GM19438 (cell line): Measurements from ENCODE around the gene CFAP20DC.
"Not testable (repeated sequence)": the region's sequence is repeated elsewhere in the genome, so short reads cannot be mapped to it uniquely, and the experiment has no call there.

ENCODE experiments used
- ATAC-seq: cut with Tn5 transposase; IDR thresholded peaks from one replicate; pipeline ENCODE4 v1.9.1; 2021; ENCODE audit warnings: low read depth; ENCODE audit not compliant: unreplicated experiment

Gene CFAP20DC

GRCh38 chr3:58967866-58968265 lies 82.0 kb downstream of the CFAP20DC start:
- ATAC-seq = not testable (repeated sequence)

DNA sequence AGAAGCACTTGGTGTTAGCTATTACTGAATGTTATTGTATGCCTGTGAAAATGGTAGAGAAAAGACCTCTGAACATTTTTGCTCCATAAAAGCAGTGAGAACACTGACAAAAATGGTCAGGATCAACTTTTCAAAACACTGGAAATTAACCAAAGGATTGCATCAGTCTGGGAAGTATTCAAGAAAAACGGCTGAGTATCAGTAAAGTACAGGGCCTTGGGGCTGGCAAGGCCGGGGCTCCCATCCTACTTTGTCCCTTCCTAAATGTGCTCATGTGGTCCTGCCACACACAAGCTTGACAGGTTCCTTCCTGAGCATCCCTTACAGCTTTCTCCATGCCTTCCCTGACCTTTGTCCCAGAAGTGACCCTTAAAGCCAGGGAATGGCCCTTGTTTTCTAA lies 84.0 kb downstream of the CFAP20DC start:
- ATAC-seq = no peak

DNA sequence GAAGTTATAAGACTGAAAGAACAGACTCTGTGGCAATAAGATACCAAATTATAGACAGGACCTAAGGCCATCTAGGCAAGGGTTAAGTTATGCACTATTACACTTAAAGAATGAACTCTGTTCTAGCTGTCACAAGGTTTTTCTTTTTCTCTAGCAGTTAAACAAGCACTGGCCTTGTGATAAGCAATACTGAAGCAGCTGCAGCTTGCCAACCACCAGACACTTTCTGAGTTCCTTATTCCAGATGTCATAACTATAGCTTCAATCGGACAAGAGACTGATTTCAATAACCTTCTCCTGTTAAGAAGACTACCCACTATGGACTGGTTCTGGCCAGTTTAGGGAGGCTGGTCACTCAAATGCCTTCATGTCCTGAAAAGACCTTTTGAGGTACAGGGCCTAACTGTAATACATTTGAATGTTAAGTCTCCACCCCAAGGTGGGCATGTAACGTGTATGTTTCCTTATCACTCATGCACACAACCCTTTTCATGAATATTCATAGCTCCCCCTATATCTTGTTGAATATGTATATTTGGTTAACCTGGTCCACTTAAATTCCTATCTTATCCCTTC lies 85.8 kb downstream of the CFAP20DC start:
- ATAC-seq = no peak

GRCh38 chr3:58962816-58963215 lies 87.0 kb downstream of the CFAP20DC start:
- ATAC-seq = no peak

GRCh38 chr3:58962040-58962651 lies 87.7 kb downstream of the CFAP20DC start:
- ATAC-seq = no peak

- no peak for ATAC-seq
These were observed 94.5 kb downstream of the CFAP20DC start for GRCh38 chr3:58955308-58955707.

GRCh38 chr3:58953288-58953687 lies 96.5 kb downstream of the CFAP20DC start:
- no peak for ATAC-seq

DNA sequence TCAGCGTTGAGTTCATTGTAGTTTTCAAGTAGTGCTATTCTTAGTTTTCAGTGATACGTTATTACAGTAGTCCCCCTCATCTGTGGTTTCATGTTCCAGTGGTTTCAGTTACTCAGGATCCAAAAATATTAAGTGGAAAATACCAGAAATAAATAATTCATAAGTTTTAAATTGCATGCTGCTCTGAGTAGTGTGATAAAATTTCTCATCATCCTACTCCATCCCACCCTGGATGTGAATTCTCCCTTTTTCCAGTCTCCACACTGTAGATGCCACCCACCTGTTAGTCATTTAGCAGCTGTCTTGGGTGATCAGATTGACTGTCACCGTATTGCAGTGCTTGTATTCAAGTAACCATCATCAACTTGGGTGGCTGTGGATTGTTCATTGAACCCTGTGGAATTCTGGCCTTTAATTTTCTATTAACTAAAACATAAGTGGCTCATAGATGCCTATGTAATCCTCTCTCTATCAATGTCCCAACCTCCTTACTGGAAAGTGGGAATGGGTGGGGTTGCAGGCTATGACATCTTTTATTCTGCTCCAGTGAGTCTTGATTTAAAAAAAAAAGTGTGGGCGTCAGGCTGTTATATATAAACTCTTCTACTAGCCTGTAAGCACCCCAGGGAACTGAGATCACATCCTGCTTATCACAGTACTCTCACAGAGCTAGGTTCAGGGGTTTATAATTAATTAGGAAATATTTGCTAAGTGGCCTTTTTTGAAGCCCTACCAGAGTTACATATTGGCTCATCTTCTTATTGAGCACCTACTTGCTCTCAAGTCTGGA lies 97.5 kb downstream of the CFAP20DC start:
- ATAC-seq = peak; percentile 76

DNA sequence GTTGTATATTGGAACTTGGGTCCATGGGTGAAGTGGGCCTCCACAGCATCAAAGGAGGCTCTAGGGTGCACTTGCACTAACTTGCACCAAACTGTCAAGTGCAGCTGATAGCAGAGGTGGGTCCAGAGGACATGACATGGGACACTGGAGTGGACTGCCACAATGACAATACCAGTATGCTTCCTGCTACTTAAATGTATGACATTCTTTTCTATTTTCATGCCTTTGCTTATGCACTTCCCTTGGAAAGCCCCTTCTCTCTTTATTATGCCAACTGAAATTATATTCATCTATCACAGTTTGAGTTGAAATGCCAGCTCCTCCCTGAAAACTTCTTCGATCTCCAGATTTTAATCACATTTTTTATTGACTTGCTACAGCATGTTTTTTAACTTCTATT lies 101.8 kb downstream of the CFAP20DC start:
- no peak for ATAC-seq

- ATAC-seq = no peak
These were observed 103.0 kb downstream of the CFAP20DC start for GRCh38 chr3:58946875-58947274.

GRCh38 chr3:58938057-58938456 lies 111.8 kb downstream of the CFAP20DC start:
- no peak for ATAC-seq

GRCh38 chr3:58924578-58924977 lies 125.2 kb downstream of the CFAP20DC start:
- no peak for ATAC-seq

DNA sequence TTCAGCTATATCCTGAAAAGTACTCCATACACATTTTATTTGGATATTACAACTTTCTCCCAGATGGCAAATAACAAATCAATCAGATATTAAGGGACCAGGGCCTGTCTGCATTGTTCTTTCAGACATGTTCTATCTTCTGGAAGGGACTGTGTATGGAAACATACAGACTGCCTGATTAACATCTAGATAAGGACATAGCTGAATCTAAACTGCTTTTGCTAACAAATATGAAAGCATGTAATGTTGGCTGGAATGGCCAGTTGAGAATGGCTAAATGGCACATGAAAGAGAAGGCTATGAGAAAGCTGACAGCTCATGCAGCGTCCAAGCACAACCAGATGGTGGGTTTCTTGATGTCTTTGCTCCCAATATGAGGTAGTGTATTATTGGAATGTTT lies 149.4 kb downstream of the CFAP20DC start:
- ATAC-seq = no peak

DNA sequence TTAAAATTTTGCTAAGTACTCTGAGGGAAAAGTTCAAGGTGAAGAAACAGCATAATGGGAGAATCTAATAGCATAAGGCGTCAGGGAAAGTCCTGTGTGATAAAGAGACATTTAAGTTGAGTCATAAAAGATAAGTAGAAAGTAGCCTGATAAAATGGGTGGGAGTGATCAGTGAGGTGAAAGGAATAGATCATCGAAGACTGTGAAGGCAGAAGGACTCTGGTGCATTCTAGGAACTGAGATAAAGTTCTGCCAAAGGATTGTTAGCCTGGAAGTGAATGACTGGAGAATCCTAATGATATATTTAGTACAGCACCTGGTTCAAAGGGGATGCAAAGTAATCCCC lies 149.9 kb downstream of the CFAP20DC start:
- ATAC-seq = no peak

DNA sequence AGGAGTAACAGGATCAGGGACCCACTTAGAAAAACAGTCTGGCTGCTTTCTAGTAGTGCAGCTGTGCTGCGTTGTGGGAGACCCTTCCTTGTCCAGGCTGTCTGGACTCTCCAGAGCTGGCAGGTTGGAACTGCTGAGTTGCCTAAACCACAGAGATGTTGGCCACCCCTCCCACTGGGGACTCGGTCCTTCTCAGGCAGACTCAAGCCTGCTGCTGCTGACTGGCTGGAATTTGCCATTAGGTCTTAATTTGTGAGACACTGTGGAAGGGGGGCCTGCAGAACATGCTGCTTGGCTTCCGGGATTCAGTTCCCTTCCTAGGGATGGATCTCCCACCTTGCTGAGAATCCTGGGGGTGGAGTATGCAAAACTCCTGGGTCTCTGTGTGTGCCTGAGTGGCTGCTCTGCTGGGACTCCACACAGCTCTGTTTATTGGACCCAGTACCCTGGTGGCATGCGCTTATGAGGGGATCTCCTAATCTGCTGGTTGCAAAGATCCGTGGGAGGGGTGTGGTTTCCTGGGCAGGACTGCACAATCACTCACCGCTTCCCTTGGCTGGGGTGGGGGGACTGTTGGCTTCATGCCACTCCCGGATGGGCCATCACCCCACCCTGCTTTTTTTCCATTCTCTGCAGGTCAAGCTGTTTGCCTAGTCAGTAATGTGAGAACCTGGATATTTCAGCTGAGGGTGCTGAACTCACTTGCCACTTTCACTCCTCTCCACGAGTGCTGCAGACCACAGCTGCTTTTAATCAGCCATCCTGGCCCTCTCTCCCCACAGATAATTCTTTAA lies 150.5 kb downstream of the CFAP20DC start:
- peak; percentile 70 for ATAC-seq

- ATAC-seq = no peak
These were observed 151.3 kb downstream of the CFAP20DC start for GRCh38 chr3:58898513-58898912.

GRCh38 chr3:58897646-58898045 lies 152.2 kb downstream of the CFAP20DC start:
- no peak for ATAC-seq

GRCh38 chr3:58895678-58896077 lies 154.1 kb downstream of the CFAP20DC start:
- not testable (repeated sequence) for ATAC-seq

GRCh38 chr3:58892526-58892925 lies 157.3 kb downstream of the CFAP20DC start:
- ATAC-seq = not testable (repeated sequence)

DNA sequence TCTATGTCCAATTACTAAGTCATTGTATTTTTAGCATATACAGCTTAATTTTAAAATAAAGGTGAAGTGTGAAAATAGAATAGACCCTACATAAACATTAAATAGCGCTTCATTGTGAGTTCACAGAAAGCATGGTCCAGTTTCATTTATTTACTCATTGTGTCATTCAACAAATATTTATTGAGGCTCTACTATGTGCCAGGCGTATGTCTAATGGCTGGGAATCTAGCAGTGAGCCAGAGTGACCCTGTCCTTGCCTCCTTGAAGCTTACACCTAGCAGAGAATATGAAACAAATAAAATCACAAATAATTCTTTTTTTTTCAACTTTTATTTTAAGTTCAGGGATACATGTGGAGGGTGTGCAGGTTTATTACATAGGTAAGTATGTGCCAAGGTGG lies 161.7 kb downstream of the CFAP20DC start:
- ATAC-seq = no peak

GRCh38 chr3:58884453-58884852 lies 165.4 kb downstream of the CFAP20DC start:
- no peak for ATAC-seq
